GM12891 (cell line): ENCODE data around the gene PRCD.
A peak's percentile ranks its signal among the peaks of the same experiment; 100 is the strongest.

ENCODE experiments used
- DNase-seq: peaks from one replicate; pipeline ENCODE4 v3.0.0; 2011; ENCODE audit warnings: low spot score; ENCODE audit not compliant: insufficient read length
- FAIRE-seq: peaks from 2 replicates; lab custom pipeline; 2011; peaks lifted over from hg19 to GRCh38; lab: Jason Lieb, UNC
- PAX5 ChIP-seq: IDR thresholded peaks from 2 replicates; pipeline ENCODE4 v1.6.1; 2011; ENCODE audit warnings: low read length, moderate library complexity, mild to moderate bottlenecking; ENCODE audit not compliant: insufficient read depth, severe bottlenecking
- POLR2A ChIP-seq: IDR thresholded peaks from 2 replicates; pipeline ENCODE4 v1.6.1; 2011; ENCODE audit warnings: low read depth, low read length, control low read depth
- POLR2AphosphoS5 ChIP-seq: IDR thresholded peaks from 2 replicates; pipeline ENCODE4 v1.6.1; 2011; ENCODE audit warnings: low read depth, low read length, control low read depth
- POU2F2 ChIP-seq: IDR thresholded peaks from 2 replicates; pipeline ENCODE4 v1.6.1; 2011; ENCODE audit warnings: low read depth, mild to moderate bottlenecking, control low read depth, low read length, moderate library complexity
- SPI1 ChIP-seq: IDR thresholded peaks from 2 replicates; pipeline ENCODE4 v1.6.1; 2011; ENCODE audit warnings: low read depth, low read length, control low read depth
- TAF1 ChIP-seq: IDR thresholded peaks from 2 replicates; pipeline ENCODE4 v1.6.1; 2011; ENCODE audit warnings: low read depth, low read length, control low read depth

Gene PRCD

GRCh38 chr17:76497699-76497978 lies 42.2 kb upstream of the PRCD start:
- TF ChIP-seq POLR2AphosphoS5 (no peak), PAX5 (no peak), TAF1 (no peak), POU2F2 (no peak), POLR2A (no peak), SPI1 (no peak)
- no peak for FAIRE-seq
- DNase-seq = no peak

- no peak for TF ChIP-seq SPI1
- no peak for TF ChIP-seq PAX5
- TF ChIP-seq POLR2A = no peak
- TF ChIP-seq POLR2AphosphoS5 = no peak
- no peak for TF ChIP-seq TAF1
- TF ChIP-seq POU2F2 = no peak
- FAIRE-seq (peak; percentile 5), DNase-seq (no peak)
These were observed 41.6 kb upstream of the PRCD start for GRCh38 chr17:76497979-76498875.

GRCh38 chr17:76498876-76499251 lies 41.0 kb upstream of the PRCD start:
- FAIRE-seq (peak; percentile 68), DNase-seq (no peak)
- no peak for TF ChIP-seq TAF1
- no peak for TF ChIP-seq POU2F2
- TF ChIP-seq SPI1 = 0 out of 2 replicates have a peak, but pooled peaks have one; percentile 14

GRCh38 chr17:76499267-76499667 lies 40.6 kb upstream of the PRCD start:
- DNase-seq = no peak
- no peak for TF ChIP-seq POLR2A
- no peak for TF ChIP-seq PAX5
- no peak for TF ChIP-seq SPI1
- TF ChIP-seq POU2F2 = no peak
- TF ChIP-seq TAF1 = no peak
- no peak for TF ChIP-seq POLR2AphosphoS5
- FAIRE-seq = peak; percentile 13

DNA sequence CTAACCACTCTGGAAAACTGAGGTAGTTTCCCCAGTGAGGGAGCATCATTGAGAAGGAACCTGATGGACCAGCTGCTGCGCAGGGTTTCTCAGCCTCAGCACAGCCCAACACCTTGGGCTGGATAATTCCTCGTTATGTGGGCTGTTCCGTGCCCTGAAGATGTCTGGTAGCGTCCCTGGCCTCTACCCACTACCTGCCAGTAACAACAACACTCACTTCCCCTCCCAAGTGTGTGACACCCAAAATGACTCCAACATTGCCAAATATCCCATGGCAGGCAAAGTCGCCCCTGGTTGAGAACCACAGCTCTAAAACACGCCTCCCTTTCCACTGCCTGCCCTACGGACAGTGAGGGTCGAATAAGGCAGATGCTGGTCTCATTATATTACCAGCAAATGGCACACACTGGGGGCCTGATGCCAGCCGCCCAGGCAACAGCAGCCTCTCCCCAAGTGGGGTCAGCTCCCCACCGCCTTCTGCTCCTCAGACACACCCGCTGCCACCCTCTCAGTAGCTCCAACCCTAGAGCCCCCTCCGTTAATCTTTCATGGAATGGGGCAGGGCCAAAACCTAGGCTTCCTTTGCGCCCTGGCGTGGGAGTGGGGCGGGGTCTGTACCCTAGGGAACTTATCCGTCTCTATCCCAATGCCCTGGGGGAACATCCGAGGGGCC lies 39.6 kb upstream of the PRCD start:
- FAIRE-seq (peak; percentile 33), DNase-seq (no peak)
- TF ChIP-seq TAF1 = no peak
- peak; percentile 51 for TF ChIP-seq SPI1

- TF ChIP-seq PAX5 (no peak), SPI1 (no peak), TAF1 (no peak), POLR2AphosphoS5 (no peak), POLR2A (no peak), POU2F2 (no peak)
- DNase-seq (no peak), FAIRE-seq (no peak)
These were observed 39.2 kb upstream of the PRCD start for GRCh38 chr17:76500747-76501017.

DNA sequence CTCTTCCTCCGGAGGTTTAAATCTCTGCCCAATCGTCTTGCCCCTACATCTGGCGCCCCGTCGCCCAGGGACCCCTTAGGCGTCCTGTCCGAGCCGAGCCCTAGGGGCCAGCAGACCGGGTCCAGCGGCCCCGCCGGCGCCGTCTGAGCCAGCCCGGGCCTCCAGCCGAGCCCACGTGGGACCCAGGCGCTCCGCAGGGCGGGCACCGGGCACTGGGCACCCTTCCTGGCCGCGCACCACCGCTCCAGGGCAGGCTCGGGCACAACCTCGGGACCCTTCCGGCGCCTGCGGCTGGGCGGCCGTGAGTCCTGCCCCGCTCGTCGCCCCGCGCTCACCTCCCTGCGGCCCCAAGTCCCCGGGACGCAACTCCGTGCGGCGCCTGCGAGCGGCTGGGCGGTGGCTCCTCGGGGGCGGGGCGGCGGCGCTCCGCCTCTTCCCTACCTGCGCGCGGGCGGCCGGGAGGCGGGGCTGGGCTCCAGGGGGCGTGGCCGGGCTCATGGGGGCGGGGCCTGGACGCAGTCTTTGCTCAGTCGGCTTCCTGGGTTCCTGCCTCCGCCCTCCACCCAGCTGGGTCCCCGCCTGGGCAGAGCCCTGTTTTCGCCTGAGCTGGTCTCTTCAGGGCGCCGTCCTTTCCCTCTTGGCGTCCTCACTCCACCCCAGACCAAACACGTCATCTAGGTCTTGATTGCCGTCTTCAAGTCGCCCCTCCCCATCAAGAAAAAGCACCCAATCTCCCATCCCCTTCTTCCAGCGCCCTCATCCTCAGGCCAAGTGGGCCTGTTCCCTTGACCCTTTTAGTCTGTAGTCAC lies 38.6 kb upstream of the PRCD start, which contains the start of gene RHBDF2:
RHBDF2 (minus strand) TSS at position 406 of the 809 bp plus-strand sequence. CDS start 19,899 bp downstream, outside the sequence.
- DNase-seq (peak; percentile 94), FAIRE-seq (peak; percentile 67)
- TF ChIP-seq TAF1 (no peak; the same call in 1 of the 2 replicates), POLR2AphosphoS5 (peak; percentile 33; the same call in 1 of the 2 replicates), POU2F2 (no peak), SPI1 (no peak), PAX5 (peak; percentile 52), POLR2A (0 out of 2 replicates have a peak, but pooled peaks have one; percentile 33)

DNA sequence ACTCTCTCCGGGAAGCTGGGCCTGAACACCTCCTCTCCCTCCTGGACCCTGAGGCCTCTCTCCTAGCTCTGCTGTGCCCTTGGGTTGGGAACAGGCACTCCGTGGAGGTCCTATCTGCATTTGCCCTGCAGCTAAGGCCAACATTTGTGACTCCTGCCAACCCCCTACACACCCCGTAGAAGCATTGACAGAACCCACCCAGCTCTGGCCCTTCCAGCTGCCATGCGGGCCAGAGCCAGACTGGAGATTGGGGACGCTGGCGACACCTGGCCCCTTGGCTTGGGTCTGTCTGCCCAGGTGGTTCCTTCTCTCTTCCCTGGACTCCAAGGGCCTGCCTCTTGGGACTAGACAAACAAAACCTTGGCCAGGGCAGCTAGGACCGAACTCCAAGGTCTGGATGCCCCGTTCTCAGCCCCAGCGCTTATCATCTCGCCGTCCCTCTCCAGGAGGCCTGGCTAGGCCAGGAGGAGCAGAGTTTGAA lies 38.0 kb upstream of the PRCD start:
- TF ChIP-seq PAX5 (no peak), POU2F2 (no peak), TAF1 (no peak), POLR2AphosphoS5 (no peak)
- no peak for DNase-seq
- no peak for FAIRE-seq

DNA sequence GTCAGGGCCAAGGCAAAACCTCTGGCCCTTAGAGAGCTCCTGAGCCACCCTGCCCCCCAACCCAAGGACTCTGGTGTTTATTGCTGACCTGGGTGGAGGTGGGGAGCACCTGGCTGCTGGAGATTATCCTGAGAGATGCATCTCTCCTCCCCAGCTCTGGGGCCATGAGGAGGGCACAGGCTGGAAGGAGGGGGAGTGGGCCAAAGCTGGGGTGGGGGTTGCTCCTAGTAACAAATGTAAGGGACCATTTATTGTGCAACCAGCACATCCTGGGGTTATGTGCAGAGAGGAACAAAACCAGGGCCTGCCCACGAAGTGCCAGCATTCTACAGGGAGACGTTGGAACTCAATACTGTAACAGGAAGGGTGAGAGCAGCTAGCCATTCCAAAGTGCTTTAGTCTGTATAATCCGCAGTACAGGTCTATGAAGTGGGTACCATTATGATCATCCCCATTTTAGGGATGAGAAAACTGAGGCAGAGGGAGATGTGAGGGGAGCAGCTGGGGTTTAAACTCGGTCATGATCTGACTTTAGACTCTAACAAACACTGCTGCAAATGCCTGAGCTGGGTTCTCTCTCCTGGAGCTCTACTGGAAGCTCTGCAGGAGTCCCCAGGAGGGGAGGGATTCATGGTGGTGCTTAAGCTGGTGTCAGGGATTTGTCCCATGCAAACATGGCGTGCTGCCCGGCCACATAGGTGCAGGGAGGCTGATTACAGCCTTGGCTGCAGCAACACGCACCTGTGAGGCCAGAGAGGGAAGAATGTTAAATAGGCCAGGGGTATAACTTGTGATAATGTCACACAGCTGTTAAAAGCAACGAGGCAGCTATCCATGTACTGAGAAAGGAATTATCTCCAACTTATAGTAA lies 37.3 kb upstream of the PRCD start:
- DNase-seq (no peak), FAIRE-seq (no peak)
- TF ChIP-seq SPI1 = no peak
- TF ChIP-seq POLR2A = no peak
- TF ChIP-seq POLR2AphosphoS5 = no peak
- TF ChIP-seq POU2F2 = no peak
- no peak for TF ChIP-seq TAF1
- no peak for TF ChIP-seq PAX5
